ENCODE measurements around the gene DACT2.
"Not testable (repeated sequence)": the region's sequence is repeated elsewhere in the genome, so short reads cannot be mapped to it uniquely, and the experiment has no call there.

Gene DACT2

DNA sequence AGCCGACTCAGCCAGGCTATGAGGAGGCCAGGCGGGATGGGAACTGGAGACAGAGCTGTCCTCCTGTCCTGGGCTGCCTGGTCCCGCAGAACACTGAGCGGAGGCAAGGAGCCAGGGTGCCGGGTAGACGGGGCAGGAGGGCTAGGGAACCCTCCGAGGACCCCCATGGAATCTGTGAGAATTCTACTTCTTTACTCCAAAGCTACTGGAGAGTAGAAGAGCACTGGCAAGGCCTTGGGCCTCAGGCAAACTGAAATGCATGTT lies 14.9 kb downstream of the DACT2 start:
- DNase-seq = no peak

DNA sequence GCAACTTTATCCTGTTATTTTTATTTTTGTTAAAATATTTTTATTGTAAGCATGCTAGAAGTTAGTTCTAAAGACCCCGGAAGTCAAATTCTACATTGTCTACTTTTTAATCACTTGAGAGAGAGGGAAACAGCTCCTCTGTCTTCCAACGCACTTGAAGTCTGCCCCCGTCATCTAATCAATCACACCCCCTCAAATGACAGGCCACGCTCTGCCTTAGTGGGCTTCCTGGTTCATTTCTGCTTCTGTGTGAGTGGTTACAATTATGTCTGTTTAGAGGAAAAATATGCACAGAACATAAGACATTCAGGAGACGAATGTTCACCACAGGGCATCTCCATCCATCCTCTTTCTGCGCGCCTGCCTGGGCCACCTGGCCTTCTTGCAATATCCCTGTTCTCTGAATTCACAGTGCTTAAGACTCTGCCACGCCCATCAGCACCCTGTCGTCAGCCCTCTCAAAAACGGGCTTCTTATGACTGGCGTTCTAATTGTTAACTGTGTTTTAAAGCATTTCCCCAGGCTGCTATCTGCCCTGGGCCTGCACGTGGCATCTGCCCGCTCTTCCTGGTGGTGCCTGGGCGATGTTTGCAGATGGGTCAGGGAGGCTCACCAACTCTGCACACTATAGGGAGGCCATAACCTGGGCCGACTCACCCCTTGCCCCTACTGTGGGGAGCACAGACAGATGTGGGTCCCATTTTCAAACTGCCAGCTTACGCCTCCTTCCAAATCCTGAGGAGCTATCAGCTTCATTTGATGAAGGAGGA lies 15.4 kb downstream of the DACT2 start:
- DNase-seq = peak in 6 of 56 donors; percentile 16 to 66 (median 36)

DNA sequence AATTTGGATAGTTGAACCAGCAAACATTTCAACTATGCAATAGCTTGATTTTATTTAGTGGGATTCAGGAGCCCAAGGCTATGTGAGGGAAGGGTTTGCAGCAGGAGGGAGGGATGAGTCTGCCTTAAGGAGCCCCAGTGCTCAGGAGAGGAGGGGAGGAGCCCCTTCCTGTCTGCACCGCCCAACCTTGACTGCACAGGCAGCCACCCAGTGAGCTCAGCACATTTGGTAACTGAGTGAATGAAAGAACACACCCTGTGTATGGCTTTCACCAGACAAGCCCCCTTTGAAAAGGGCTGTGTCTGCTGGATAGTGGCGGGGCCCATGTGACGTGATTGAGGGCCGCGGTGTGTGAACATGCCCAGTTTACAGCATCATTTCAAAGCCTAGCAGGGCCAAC lies 17.0 kb downstream of the DACT2 start:
- peak in 1 of 56 donors; percentile 32 for DNase-seq

DNA sequence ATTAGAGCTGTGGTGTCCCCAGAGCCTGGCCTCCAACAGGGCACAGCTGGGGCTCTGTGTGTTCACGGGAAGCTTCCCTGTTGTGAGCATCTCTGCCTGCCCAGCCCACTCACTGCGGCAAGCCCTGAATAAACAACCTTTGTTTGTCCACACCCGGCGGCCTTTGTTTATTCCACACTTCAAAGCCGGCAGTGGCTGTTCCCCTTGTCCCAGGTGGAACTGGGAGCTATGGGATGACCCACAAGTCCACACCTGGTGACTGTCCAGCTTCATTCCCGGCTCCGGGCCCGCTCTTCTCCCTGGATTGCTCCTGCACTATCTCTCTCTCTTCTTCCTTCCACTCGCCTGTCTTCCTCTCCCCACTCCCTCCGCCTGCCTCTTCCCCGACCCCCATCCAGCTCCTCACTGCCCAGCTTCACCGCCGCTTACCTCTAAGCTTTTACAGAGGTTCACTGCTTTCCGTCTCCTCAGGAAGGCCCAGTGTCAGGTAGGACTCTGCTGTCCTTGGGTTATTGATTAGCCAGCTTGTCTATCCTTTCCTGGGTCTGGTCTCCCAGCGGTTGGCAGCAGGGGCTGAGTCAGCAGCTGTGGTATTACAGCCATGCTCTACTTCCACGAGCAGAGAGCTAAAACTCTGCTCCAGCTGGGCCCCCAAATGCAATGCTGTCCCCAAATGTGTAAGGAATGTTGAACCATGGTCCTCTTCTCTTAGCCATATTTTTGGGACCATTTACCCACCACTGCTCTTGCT lies 17.8 kb downstream of the DACT2 start:
- no peak for DNase-seq

DNA sequence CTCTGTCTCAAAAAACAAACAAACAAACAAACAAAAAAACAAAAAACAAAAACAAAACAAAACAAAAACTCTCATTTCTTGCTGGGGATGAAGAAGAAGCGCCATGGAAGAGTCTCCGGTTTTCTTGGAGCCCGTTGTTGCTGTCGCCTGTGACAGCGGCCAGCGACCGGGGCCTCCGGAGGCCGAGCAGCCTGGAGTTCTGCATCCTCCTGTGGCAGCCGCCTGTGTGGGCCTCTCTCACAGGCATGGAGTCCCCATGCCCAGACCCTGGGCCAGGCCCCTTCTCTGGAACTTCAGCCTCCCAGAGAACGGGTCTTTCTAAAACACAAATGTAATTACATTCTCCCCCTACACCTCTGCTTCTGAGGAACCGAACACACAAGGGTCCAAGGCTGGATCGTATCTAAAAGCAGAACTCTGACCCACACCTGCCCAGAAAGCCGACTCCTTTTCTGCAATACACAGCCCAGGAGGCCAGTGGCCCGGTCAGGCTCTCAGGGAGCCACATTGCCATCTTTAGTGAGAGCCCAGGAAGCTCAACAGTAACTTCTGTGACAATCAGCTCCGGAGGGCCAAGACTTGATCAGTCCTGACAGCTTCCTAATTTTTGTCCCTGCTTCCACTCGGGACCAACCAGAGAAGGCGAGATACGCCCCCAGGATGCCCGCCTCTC lies 18.5 kb downstream of the DACT2 start:
- no peak for DNase-seq

DNA sequence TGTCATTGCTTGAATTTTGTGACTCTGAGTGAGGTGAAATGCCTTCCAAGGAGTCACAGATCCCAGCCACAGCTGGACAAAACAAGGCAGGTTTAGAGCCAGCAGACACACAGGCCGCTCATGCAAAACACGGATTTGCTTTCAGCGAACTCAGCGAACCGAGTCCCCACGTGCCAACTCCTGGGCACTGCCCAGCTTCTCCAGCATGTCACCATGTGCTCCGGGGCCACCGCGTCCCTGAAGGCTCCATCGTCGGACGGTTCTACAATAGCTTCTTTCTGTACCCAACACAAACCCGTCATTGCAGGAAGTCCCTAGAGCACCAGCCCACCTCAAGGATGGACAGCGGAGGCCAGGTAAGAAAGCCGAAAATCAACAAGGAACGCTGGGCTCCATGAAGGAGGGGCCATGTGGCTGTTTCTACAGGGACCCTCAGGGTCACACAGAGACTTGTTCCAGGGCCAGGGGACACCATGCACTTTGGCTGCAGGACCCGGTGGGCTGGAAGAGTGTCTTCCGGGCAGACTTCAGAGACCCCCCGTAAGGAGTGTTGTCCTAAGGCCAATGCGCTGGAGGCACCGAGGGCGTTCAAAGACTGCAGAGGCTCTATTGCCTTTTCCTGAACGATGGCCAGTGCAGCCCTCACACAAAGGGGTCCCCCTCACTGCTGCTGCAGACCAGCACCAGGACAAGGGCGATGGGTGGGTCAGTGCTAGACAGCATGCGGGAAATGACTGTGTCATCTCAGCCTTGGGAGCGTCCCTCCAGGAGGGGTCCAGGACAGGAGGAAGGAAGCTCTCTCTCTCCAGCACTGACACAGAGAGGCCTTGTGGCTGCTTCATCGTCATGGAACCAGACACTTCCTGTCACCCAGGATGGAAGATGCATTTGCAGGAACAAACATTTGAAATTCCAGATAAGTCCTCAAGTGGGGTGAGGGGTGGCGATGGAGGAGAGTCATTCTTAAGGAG lies 19.8 kb downstream of the DACT2 start:
- DNase-seq = peak in 7 of 56 donors; percentile 21 to 45 (median 26)

DNA sequence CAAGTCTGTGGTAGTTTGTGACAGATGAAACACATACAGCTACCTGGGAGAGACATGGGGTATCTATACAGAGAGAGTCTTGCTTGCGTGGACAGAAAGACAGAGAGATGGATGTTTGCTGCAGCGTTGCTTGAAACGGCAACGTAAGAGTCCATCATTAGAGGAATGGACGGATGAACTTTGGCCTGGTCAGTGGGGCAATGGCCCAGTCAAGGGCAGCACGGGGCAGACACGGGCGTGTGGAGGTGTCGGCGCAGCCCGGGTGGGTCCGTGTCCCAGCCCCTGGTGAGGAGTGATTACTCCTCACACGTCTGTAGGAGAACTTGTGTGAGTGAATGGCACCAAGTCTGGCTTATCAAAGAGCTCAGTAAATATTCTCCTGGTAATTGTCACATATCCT lies 21.9 kb downstream of the DACT2 start:
- no peak for DNase-seq

DNA sequence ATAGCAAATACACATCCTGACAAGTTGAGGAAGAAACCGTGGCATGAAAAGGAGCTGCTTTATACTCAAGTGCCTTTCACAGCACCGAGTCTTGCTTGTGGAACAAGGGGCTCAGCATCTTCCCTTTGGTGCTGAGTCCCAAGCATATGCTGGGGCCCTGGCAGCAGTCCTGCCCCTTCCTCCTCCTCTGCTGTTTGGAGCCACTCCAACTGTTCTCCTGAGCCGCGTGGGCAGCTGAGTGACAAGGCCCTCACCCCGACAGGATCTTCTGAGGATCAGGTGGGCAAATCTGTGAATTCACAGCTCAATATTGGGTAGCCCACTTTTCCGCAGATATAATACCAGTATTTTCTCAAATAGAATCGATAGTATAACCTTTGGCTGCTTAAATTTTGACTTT lies 24.7 kb downstream of the DACT2 start:
- DNase-seq = no peak

DNA sequence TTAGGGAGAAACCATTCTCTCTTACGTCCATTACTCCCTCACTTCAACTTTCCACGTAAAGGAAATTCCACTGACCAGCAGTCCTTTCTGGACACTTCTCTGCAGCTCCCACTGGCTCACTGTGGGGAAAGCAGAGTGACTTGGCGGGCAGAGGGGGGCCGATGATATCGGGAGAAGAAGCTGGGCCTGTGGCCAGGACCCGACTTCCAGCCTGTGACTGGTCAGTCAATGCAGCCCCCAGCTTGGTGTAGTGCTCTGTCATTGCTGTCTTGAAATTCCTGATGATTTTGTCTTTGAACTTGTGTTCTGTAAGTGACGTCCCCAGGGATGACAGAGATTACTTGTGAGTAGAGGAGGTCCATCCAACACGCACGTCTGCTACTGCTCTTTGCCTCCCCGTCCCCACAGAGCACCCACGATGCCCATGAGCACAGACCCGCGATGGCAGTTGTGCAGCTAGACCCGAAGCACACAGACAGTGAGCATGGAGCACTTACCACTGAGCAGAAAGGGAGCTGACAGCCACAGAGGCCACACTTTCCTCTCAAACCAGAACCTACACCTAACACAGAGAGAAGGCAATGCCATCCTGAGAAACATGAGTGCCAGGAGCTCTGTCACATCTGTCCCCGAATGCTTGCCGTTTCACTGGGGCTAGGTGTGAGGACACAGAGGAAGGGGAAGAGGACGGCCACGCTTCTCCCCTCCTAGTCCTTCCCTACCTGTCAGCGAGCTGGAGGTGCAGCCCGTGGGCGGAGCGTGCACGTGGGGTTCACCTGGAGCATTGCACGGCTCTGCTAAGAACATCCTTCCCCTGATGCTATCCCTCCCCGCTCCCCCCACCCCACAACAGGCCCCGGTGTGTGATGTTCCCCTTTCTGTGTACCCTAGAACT lies 25.7 kb downstream of the DACT2 start:
- DNase-seq = no peak

DNA sequence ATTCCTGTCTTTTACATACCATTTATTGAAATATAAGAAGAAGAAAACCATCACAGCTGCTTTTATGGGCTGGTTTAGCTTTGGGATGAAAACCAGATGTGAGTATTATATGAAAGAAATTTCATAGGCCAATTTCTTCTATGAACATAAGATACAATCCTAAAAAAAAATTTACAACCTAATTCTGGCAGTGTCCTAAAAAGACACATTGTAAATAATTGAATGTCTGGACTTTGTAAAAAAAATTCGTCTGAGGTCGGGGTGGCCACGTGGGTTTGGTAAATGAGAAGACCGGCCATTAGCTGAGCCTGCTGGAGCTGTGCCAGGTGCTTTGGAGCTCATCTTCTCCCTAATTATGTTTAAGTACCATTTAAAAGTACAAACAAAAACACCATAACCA lies 26.8 kb downstream of the DACT2 start:
- peak in 1 of 56 donors; percentile 14 for DNase-seq

DNA sequence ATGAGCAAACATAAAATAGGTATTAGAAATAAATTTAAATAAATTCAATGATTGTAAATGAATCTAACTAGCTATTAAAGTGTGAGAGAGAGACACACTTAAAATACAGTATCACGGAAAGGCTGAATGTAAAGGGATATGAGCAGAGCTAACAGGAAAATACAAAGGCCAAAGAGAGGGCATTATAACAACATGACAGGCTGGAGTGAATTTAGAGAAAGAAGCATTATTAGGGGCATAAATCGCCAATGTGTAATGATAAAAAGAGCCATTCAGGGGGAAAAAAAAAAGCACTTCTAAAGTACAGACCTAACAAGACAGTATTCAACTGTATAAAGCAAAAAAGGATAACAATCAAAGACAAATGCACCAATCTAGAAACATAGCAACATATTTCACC lies 28.1 kb downstream of the DACT2 start:
- DNase-seq = no peak

DNA sequence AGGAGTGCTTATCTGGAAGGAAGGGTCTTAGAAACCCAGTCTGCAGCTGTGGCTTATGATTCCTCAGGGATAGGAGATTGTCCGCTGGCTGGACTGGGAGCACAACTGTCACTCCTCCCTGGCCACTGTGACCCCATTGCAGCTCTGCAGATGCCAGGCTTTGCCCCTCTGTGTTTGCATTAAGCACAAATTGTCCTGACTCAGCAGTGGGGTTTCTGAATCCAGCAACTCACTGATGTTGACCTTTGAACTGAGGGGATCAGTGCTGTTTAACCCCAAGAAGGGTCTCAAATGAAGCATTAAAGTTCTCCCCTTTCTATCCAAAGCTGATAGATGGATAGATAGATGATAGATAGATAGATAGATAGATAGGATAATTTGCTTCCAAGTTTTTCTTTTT lies 29.5 kb downstream of the DACT2 start:
- DNase-seq = no peak

DNA sequence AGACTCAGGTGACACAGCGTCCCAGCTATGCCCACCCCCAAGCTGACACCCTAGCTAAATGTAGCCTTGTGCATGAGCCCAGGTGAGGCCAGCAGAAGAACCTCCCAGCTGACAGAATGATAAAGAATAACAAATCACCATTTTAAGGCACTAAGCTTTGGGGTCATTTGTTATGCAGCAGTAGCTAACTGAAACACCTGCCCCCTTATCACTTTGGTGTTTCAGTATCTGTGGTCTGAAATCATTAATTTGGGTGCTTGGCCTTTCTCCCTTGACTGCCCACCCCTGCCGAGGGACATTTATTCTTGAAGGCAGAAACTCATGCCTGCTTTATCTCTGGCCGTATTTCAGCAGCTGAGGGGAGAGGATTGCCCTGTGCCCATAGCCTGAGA lies 30.0 kb downstream of the DACT2 start:
- DNase-seq = no peak

DNA sequence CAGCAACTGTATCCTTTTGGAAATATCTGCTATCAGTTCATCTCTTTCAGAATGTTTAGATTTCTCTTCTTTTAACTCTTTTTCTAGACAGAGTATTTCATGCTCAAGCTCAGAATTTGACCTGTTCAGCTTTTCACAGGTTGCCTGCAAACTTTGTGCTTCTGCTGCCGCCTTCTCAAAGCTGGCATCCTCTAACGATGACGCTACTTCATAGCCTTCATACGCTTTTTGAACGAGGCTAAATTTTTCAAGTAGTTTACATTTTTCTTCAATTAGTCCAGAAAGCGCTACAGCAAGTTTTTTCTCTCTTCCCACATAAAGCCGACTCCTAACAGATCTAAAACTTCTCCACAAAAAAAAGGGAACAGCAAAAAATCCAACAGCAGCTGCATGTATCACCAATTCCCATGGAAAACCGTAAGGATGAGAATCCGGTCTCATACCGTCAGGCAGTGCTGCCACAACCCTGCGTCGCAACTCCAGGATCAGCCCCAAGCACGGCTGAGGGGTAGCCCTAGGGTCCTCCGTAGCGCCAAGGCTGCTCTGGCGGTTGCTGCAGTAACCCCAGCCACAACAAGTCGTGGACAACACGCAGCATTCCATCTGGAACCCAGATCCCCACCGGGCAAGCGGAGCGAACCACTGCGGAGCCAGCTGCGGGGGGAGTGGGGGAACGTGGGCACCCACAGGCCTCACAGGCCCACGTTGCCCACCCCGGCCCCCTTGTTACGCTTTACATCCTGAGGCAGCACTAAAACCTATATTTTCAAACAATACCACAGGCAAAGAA lies 30.6 kb downstream of the DACT2 start:
- no peak for DNase-seq

DNA sequence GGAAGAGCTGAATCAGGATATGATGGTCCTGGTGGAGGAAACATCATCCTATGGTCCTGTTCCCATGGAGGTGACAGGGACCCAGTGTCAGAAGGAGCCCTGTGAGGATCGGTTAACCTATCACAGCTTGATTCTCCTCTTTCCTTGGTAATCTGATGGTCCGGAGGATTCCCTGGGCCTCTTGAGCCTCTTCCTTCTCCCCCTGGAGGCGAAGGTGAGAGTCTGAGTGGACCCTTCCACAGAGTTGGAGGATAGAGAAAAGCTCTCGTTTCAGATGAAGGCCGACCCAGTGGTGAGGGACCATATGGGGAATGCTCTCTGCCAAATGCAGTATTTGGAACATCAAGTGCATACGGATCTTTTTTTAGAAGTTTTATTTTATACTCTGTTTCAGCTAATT lies 32.1 kb downstream of the DACT2 start:
- DNase-seq = not testable (repeated sequence)

DNA sequence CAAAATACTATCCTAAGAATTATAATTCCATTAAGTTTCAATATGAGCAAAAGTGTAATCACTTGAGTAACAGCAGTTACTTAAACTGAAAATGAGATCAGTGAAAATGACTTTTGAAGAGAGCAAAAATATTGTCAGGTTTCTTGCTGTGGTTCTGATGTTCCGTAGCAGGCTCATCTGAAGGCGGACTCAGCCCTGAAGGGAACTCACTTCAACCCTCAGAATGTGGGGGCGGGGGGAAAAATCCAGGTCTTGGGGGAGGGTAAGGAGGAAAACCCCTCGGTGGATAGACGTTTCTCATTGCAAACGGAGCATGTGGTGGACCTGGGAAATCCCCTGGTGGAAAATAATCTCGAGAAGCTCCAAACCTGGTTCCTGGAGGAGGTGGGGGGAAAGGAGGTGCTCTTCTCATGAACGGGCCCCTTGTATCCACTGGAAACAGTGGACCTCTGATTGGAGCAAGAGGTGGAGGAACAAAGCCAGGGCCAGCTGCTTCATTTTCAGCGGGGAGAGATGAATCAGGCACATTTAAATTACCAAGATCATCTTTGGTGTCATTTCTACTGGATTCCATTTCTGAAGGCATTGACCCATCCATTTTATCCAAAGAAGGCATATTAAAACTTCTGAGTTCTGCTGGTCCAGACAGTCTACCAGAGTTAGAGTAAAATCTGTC lies 32.7 kb downstream of the DACT2 start:
- peak in 5 of 56 donors; percentile 15 to 36 (median 23) for DNase-seq

DNA sequence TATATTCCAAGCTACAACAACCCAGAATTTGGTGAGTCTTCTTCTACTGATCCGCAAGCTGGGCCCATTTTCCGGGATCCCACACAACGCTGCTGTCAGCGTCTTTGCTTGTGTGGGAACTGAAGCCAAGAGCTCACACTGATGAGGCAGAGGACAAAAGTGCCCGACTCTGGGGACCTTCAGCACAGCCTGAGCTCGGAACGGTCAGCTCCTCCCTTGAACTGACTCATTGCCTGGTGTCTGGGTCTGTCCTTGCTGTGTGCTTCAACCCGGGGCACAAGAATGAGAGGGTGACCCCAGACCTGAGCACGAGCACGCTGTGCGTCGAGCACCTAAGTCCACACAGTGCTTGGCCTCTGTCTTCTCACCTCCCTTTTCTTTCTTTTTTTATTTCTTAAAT lies 33.5 kb downstream of the DACT2 start:
- no peak for DNase-seq

DNA sequence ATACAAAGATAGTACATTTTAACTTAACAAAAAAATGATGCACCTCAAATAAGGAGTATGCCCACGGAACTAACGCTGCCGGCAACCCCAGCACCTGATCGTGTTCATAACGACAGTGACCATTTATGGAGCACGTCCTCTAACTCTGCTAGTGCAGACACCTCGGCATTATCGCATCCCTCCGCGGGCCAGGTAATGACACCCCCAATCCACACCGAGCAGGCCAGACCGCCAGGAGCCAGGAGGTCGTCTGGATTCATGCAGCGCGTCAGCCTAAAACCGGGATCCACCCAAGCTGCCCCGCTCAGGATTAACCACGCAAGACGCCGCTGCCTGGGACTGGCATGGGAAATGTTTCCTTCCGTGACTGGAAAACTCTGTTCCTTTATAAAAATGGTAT lies 34.1 kb downstream of the DACT2 start:
- DNase-seq = no peak

DNA sequence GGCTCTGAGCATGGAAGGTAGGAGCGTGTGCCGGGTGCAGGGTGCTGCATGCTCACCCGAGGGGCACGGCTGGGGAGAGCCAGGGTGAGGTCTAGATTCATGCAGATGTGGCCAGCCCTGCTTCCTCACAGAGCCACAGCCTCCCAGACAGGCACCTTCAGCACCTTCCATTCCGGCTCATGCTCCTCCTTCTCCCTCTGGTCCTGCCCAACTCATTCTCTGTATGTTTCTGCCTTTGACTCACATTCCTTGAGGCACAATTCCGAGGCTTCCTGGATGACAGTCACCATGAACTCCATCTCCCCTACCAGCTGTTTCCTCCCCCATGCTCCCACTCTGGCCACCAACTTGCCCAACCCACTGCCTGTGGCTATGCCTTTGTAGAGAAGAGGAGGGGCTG lies 35.4 kb downstream of the DACT2 start:
- no peak for DNase-seq
